ENCODE measurements around the gene DNAJA4. TPM values are rescaled to one million over a fixed set of nuclear protein-coding genes. Genes with fewer than 3 reads are reported as not detected.

The DNAJA4 gene
- total and polyA plus RNA-seq, 2 experiments from 2014 or later: 5.0 to 12.5 TPM

GRCh38 chr15:78255421-78256043, 8.8 kb upstream of the DNAJA4 start:
- Mint-ChIP-seq H3K27me3 (ENCODE audit: insufficient read depth, low read depth, poor library complexity) (peaks cover 4% of the 10 kb centered on the region), H3K27ac (no peak overlapping the region), H3K36me3 (ENCODE audit: low read depth) (no peaks in the 10 kb centered on the region), H3K9me3 (no peaks in the 10 kb centered on the region), H3K4me3 (no peak overlapping the region), H3K4me1 (peaks cover 3% of the 10 kb centered on the region; the same call in 1 of the 3 replicates)
- no peaks in the 10 kb centered on the region for H3F3A ChIP-seq (replicated peaks; ENCODE audit: low read depth)
- no peak overlapping the region for H3K4me2 ChIP-seq
- DNase-seq (ENCODE audit: low spot score) (no peak), ATAC-seq (no peak)
- no peaks in the 10 kb centered on the region for H3K4me1 ChIP-seq (ENCODE audit: insufficient read depth)
- H3K79me2 ChIP-seq (replicated peaks; ENCODE audit: insufficient read depth): no peaks in the 10 kb centered on the region
- H3K27ac ChIP-seq (ENCODE audit: low read depth): no peak overlapping the region
- no peaks in the 10 kb centered on the region for H3K36me3 ChIP-seq (ENCODE audit: insufficient read depth)
- no peaks in the 10 kb centered on the region for H4K20me1 ChIP-seq (replicated peaks; ENCODE audit: insufficient read depth)
- H3K9me2 ChIP-seq (ENCODE audit: insufficient read depth): no peaks in the 10 kb centered on the region; the same call in 1 of the 2 replicates
- H3K27me3 ChIP-seq (ENCODE audit: insufficient read depth): no peaks in the 10 kb centered on the region
- no peak overlapping the region for H2AFZ ChIP-seq
- no peak overlapping the region for H3K4me3 ChIP-seq
- TF ChIP-seq STAT1 (IDR thresholded peaks at IDR 0.05; ENCODE audit: unreplicated experiment) (no peak), POLR2AphosphoS5 (IDR thresholded peaks at IDR 0.05; ENCODE audit: low read depth) (no peak), REST (IDR thresholded peaks at IDR 0.05; ENCODE audit: unreplicated experiment) (no peak), ETS1 (IDR thresholded peaks at IDR 0.05) (no peak), ZNF331 (CRISPR knock-in tag; IDR thresholded peaks at IDR 0.05; ENCODE audit: low read depth) (no peak), ZNF462 (CRISPR knock-in tag; IDR thresholded peaks at IDR 0.05) (no peak), CTCF (conservative IDR thresholded peaks at IDR 0.05; ENCODE audit: low read depth in 2 of 2) (no peak), EZH2 (IDR thresholded peaks at IDR 0.05; ENCODE audit: low read depth, unreplicated experiment) (no peak), JUNB (IDR thresholded peaks at IDR 0.05; ENCODE audit: unreplicated experiment) (no peak), EZH2phosphoT487 (IDR thresholded peaks at IDR 0.05; ENCODE audit: unreplicated experiment) (no peak), NANOG (IDR thresholded peaks at IDR 0.05; ENCODE audit: borderline replicate concordance) (no peak), ZNF114 (CRISPR knock-in tag; IDR thresholded peaks at IDR 0.05) (no peak), CREB1 (CRISPR knock-in tag; IDR thresholded peaks at IDR 0.05; ENCODE audit: low read depth) (no peak)
